Stimulated activated CD4-positive, alpha-beta T cell treated with anti-CD3 and anti-CD28 coated beads, TNF-alpha, amount 100 ng/mL, for 24 hours (primary cell): ENCODE data around the gene YAF2.
A peak's percentile ranks its signal among the peaks of the same experiment; 100 is the strongest.

Experiments used
- DNase-seq, 3 experiments: peaks; one replicate each; pipeline ENCODE4 v3.0.0-alpha.2; 2020; ENCODE audit warnings: low read depth in 3 of 3

The YAF2 gene

GRCh38 chr12:42238240-42239140, at the start of gene YAF2:
Gene YAF2 (minus strand): TSS chr12:42238248. CDS start chr12:42238180, 68 bp downstream.
- peak; percentile 70 to 86 (median 74) for DNase-seq

DNA sequence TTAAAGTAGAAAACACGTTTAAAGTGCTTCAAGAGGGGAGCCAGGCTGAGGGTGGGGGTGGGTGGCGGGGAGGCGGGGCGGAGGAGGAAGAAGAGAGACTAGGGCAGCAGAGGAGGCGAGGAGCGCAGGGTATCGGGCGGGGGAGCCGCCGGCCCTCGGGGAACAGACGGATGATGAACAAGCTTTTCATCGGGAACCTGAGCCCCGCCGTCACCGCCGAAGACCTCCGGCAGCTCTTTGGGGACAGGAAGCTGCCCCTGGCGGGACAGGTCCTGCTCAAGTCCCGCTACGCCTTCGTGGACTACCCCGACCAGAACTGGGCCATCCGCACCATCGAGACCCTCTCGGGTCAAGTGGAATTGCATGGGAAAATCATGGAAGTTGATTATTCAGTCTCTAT, 48.7 kb upstream of the YAF2 start:
- no peak for DNase-seq

DNA sequence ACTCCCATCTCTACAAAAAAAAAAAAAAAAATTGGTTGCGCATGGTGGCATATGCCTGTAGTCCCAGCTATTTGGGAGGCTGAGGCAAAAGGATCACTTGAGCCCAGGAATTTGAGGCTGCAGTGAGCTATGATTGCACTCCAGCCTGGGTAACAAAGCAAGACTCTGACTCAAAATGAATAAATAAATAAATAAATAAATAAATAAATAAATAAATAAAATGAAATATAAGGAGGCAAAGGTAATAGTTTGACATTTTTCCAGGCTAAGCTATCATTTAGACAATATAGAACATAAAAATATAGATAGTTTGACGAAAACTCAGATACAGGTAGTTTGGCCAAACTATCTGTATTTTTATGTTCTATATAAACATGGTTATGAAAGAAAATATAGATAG, 47.4 kb upstream of the YAF2 start:
- DNase-seq, result no peak

DNA sequence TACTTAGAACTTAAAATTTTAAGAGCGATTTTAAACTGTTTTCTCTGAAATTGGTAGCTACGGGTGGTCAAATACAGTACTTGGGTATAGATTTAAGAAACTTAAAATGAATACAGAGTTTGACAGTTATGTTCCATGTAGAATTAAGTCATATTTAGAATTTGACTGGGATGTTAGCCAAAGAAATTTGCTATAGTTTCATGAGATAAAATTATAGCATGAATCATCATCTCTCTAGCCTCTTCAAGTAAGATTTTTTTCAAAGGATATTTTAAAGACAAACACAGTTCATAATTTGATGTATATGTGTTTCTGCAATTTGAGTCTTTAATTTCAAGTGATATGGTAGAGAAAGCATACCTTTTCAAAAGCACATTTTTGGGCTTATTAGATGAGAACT, 46.8 kb upstream of the YAF2 start:
- no peak for DNase-seq

DNA sequence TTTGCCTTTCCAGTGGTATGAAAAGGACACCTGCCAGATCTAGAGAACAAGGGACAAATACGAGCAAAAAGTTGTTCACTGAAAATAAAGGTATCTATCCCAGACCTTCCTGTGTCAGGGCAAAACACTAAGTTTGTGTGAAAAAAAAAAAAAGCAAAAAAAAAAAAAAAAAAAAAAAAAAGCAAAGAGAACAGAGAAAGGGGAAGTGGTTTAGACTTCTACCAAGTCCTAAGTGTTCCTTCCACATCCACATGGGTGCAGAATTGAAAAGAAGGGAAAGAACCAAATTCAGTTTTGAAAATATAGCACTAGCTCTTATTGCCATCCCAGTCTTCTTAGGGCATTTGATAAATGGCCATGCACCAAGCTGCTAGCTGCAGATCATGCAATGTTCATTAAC, 46.1 kb upstream of the YAF2 start:
- DNase-seq, result no peak

GRCh38 chr12:42283739-42284138, 45.7 kb upstream of the YAF2 start:
- no peak for DNase-seq

- no peak for DNase-seq
These were observed 44.2 kb upstream of the YAF2 start for GRCh38 chr12:42282294-42282693.

GRCh38 chr12:42281844-42282243, 43.8 kb upstream of the YAF2 start:
- no peak for DNase-seq

- no peak for DNase-seq
These were observed 43.2 kb upstream of the YAF2 start for GRCh38 chr12:42281278-42281677.

GRCh38 chr12:42278128-42278510, 40.1 kb upstream of the YAF2 start:
- DNase-seq, result no peak

GRCh38 chr12:42277396-42278127, 39.5 kb upstream of the YAF2 start:
- DNase-seq, result no peak

GRCh38 chr12:42275499-42275898, 37.5 kb upstream of the YAF2 start:
- no peak for DNase-seq

- DNase-seq, result no peak
These were observed 35.7 kb upstream of the YAF2 start for GRCh38 chr12:42273706-42274105.

DNA sequence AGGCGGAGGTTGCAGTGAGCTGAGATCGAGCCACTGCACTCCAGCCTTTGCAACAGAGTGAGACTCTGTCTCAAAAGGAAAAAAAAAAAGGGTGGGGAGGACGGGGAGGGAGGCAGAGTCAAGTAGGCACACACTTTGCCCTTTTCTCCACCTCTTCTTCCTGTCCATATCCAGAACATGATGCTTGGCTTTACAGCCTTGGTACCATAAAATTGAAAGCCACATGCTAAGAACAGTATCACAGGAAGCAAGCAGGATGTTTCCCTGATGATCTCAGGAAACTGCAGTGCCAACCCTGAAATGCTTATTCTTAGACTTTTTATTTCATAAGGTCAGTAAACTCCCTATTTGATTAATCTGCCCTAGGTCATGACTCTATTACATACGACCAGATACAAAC, 32.5 kb upstream of the YAF2 start:
- no peak for DNase-seq

DNA sequence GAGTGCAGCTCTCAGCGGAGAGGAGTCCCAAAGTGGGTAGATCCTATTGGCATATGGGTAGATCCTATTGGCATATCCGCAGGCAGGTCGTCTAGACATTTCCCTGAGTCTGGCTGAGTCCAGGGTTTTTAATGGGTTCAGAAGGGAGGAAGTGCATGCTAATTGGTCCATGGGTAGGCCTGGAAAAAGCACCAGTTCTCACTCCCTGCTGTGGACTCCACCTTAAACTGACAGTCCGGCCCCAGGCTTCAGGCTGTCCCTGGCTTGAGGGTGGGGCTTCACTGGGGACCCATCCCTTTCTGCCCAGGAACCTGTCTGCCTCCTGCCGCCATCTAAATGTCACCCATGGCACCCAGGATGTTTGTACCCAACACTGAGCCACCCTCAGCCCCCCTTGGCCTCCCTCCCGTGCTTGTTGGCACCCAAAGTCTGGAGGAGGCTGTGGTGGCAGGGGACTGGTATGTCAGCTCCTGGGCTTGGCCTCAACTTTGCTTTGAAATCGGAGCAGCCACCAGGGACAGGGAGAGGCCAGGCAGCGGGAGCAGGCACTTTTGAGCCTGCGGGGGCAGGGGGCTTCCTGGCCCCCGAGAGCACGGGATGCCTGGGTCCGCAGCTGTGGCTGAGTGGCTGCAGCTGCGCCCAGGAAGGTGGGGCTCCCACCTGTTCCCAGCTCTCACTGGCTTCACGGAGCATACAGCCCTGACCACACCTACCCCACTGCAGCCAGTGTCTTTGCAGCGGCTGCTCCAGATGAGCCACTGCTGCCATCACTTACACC, 29.6 kb upstream of the YAF2 start:
- no peak for DNase-seq

GRCh38 chr12:42266579-42267230, 28.7 kb upstream of the YAF2 start:
- DNase-seq, result no peak

- no peak for DNase-seq
These were observed 24.2 kb upstream of the YAF2 start for GRCh38 chr12:42262271-42262670.

DNA sequence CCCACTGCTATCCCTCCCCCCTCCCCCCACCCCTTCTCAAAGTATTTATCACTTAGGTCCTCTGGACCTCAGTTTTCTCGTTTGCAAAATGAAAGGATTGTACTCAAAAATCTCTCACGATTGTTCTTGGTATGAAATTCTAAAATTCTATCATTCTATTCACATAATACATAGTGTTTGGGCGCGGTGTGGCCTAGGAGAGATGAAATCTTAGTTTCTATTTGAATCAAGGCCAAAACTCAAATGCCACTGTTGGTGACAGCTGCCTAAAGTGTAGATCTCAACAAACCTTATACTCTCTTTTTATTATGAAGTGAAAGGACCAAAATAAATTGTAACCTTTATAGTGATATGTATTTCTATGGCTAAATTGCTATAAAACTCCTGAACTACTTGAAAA, 23.7 kb upstream of the YAF2 start:
- no peak for DNase-seq

DNA sequence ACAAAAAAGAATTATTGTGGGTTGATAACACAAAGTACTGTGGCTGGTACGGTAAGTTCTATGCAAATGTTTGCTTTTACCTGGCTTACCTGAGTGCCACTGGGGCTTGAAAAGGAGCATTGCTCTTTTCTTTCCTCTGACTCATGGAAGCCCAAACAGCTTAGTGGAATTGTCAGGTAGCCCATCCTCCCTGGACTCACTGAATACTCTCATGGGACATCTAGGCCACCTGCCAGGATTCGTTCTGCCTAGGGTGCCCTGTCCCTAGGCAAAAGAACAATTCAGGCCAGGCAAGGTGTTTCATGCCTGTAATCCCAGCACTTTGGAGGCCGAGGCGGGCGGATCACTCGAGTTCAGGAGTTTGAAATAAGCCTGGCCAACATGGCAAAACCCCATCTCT, 22.5 kb upstream of the YAF2 start:
- DNase-seq, result no peak

DNA sequence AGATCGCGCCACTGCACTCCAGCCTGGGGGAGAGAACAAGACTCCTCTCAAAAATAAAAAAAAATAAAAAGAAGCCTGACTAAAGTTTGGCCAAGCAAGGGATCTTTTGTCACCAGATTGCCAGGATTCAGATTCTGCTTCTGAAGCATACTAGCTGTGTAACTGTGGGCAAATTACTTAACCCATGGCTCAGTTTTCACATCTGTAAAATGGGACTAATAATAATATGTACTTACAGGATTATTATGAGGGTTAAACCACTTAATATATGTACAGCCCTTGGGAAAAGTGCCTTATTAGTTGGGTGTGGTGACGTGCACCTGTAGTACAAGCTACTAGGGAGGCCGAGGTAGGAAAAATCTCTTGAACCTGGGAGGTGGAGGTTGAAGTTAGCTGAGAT, 21.7 kb upstream of the YAF2 start:
- no peak for DNase-seq

DNA sequence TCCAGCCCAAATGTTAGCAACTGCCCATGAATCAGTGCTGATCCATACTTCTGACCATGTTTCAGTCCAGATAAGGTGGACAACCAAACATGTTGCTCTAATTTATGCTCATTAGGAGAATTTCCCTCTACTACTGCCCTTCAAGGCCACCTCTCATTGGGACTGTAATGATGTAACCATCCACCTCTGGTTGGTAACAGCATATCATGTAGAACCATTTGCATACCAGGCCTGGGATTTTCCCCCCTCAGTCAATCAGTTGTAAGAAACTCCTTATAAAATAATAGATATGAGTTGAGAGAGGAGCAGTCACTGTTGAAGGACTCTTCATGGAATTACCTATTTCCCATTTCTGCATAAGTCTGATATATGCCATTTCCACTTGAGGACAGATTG, 17.8 kb upstream of the YAF2 start:
- DNase-seq, result no peak
